Head of caudate nucleus (tissue), 42 donors: ENCODE data around the gene IFT27.
"Not testable (repeated sequence)": the region's sequence is repeated elsewhere in the genome, so short reads cannot be mapped to it uniquely, and the experiment has no call there.

Experiments used
- DNase-seq, 42 donors: peaks; one replicate each; pipeline versions ENCODE4 v3.0.0 to v3.0.0-alpha.2; 2020 to 2021; ENCODE audit warnings: mixed read lengths in 7 of 42
- intact Hi-C: fragments of 100-400 bp; cut with DNase I; formaldehyde crosslinking; loops from one replicate; pipeline ENCODE4 v1.15.0; 2022

The IFT27 gene

DNA sequence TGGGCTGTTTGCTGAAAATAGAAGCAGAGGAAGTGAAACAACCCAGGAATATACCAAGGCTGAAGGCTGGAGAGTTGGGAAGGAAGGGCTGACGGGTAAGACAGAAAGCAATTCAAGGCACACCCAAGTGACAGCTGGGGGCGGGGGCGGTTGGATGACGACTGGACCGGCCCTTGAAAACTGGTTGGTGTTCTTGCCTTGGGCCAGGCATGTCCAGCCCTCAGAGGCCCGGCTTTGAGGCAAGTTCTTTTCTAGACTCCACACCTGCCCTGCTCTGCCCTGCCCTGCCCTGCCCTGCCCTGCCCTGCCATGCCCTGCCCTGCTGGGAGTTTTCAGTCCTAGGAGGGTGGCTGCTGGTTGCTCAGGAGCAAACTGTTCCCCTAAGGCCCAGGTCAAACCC is 38.1 kb downstream of the IFT27 start:
- intact Hi-C loops = no loop called here
- peak in 5 of 42 donors; percentile 13 to 43 (median 17) for DNase-seq

GRCh38 chr22:36736701-36737320 is 39.1 kb downstream of the IFT27 start:
- DNase-seq = peak in 4 of 42 donors; percentile 9 to 29 (median 18)
- intact Hi-C loops = no loop called here

DNA sequence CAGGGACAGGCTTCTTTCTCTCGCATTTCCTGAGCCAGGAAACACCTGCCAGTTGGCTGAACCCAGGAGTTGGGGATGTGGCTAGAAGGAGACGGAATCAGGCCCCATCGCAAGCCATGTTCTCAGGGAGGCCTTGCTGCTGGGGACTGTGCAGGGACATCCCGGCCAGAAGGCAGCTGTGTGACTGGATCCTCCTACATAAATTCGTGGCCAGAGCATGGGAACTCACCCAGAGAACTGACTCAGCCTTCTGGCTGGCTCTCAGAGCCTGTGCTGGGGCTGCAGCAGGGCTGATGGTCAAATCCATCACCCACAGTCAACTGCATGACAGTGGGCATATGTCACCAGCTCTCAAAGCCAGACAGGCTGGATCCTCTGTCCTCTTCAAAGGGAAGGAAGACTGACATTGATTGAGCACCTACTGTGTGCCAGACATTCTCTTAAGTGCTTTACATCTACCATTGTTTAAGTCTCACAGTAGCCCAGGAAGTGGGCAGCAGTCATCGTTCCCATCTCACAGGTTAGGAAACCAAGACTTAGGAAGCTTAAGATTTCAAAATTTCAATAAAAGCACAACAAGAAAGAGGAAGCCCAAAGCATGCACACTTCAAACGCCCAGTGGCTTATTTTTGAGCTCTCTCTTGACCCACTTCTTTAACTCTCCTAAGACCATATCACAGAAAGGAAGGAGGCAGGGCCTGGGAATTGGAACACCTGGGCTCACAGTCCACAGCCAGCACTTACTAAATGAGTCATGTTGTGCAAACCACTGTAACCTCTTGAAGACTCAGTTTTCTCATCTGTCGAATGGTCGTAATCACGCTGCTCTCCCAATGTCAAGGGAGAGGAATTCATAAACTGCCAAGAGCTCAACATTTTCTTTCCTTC is 41.5 kb downstream of the IFT27 start:
- intact Hi-C loops = no loop called here
- peak in 7 of 42 donors; percentile 11 to 42 (median 24) for DNase-seq

DNA sequence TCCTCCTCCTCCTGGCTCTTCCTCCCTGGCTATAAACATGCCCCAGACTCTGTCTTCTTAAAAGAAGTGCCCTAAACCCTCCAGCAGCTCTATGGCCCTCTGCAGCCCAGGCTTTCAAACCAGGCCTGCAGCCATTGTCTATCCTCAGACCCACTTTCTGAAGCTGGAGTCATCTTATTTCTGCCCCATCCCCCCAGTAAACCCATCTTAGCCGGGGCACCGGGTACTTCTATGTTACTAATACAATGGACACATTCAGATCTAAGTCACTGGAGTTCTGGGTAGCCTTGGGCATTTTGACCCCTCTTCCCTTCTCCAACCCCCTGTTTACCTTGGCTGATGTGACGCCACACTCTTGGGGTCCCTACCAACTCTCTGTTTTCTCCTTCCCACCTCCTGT is 42.6 kb downstream of the IFT27 start:
- intact Hi-C loops = no loop called here
- DNase-seq = peak in 3 of 42 donors; percentile 1 to 15 (median 12)

- intact Hi-C loops = no loop called here
- DNase-seq = peak in 2 of 42 donors; percentile 5 to 12
Measured at GRCh38 chr22:36732609-36733008, 43.3 kb downstream of the IFT27 start.

- intact Hi-C loops = no loop called here
- peak in 2 of 42 donors; percentile 11 to 28 for DNase-seq
Measured at GRCh38 chr22:36731916-36732315, 44.0 kb downstream of the IFT27 start.

DNA sequence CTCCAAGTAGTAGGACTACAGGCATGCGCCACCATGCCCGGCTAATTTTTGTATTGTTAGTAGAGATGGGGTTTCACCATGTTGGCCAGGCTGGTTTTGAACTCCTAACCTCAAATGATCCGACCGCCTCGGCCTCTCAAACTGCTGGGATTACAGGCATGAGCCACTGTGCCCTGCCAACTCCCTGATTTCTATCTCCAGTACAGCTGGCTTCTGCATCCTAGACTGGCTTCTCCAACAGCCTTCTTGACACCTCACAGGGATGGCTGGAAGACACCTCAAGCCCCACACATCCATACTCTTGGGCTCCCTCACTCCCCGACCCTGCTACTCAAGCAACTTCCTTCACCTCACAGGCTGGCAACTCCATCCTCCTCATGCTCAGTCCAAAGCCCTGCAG is 44.6 kb downstream of the IFT27 start:
- intact Hi-C loops = not testable (repeated sequence)
- peak in 3 of 42 donors; percentile 5 to 21 (median 9) for DNase-seq

- DNase-seq = peak in 3 of 42 donors; percentile 3 to 32 (median 29)
- intact Hi-C loops = no loop called here
Measured at GRCh38 chr22:36730176-36730858, 45.6 kb downstream of the IFT27 start.

- DNase-seq = peak in 3 of 42 donors; percentile 4 to 21 (median 13)
- intact Hi-C loops = no loop called here
Measured at GRCh38 chr22:36729321-36729720, 46.6 kb downstream of the IFT27 start.

- intact Hi-C loops = no loop called here
- peak in 4 of 42 donors; percentile 2 to 33 (median 7) for DNase-seq
Measured at GRCh38 chr22:36728505-36728904, 47.4 kb downstream of the IFT27 start.

GRCh38 chr22:36727927-36728488 is 47.9 kb downstream of the IFT27 start:
- DNase-seq = peak in 2 of 42 donors; percentile 5
- intact Hi-C loops = no loop called here

GRCh38 chr22:36727110-36727509 is 48.8 kb downstream of the IFT27 start:
- intact Hi-C loops = no loop called here
- peak in 2 of 42 donors; percentile 3 to 5 for DNase-seq

GRCh38 chr22:36726007-36726380 is 49.9 kb downstream of the IFT27 start:
- intact Hi-C loops = no loop called here
- peak in 2 of 42 donors; percentile 19 to 32 for DNase-seq

- peak in 3 of 42 donors; percentile 5 to 7 (median 7) for DNase-seq
- intact Hi-C loops = no loop called here
Measured at GRCh38 chr22:36725366-36726006, 50.4 kb downstream of the IFT27 start.

DNA sequence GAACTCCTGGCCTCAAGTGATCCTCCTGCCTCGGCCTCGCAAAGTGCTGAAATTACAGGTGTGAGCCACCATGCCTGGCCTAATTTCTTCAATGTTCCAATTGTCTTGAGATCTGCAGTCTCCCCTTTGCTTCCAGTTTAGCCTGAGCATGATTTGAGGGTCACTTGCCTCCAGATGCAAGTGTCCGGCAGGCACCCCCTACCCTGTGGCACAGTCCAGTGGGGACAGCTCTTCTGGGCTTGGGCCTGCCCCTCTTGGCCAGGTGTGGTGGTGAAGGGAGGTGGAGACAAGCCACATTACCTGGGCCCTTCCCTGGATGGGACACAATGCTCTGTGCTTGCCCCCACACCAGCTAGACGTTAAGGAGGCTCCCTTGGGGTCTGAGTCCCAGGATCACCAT is 51.1 kb downstream of the IFT27 start:
- peak in 1 of 42 donors; percentile 37 for DNase-seq
- intact Hi-C loops = no loop called here

DNA sequence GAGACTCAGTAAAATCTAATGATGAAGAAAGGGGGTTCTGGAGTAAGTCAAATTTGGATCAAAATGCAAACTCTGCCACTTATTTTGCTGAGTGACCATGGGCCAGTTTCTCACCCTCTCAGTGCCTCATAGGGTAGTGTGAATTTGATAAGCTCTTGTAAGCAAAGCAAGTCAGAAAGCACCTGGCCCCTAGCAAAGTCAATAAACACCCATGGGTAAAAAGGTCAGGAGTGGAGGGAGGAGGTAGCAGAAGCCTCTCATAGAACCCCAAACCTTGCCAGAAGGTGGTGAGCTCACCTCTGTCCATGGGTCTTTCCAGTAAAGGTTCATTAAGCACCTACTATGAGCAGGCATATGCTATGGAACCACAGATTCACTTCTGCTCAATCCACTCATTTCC is 53.9 kb downstream of the IFT27 start:
- DNase-seq = no peak
- intact Hi-C loops = no loop called here

GRCh38 chr22:36715647-36716046 is 60.3 kb downstream of the IFT27 start:
- intact Hi-C loops = no loop called here
- no peak for DNase-seq

- intact Hi-C loops = no loop called here
- DNase-seq = no peak
Measured at GRCh38 chr22:36714110-36714509, 61.8 kb downstream of the IFT27 start.

DNA sequence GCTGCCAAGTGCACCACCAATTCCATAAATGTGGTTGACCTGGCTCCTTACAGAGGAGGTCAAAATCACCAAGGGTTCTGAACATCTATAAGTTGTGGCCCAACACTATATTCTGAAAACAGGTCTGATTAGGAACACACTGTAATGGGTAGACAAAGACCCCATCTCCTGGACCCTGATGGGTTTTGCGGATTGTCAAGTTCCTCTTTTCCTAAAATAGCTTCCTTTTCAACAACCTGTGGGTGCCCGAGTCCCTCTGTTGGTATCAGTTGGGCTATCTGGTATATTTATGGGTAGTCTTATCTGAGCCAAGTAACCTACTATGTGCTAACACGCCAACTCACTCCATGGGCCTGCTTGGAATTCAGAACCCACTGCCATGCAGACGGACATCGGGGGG is 62.5 kb downstream of the IFT27 start:
- DNase-seq = no peak
- intact Hi-C loops = no loop called here
